ENCODE measurements around the gene CHAT. TPM values are rescaled to one million over a fixed set of nuclear protein-coding genes. Genes with fewer than 3 reads are reported as not detected.
A peak's percentile ranks its signal among the peaks of the same experiment; 100 is the strongest.

CHAT gene
- total RNA-seq, 1 experiment from 2014 or later, result not detected

- H4K8ac ChIP-seq (replicated peaks; ENCODE audit: insufficient read length, low read depth, low read length), result no peak overlapping the region
- no peak overlapping the region for H3K9ac ChIP-seq (ENCODE audit: extremely low read depth, insufficient read length, low read length)
- no peak overlapping the region for H3K27ac Mint-ChIP-seq
- no CpG with 5 or more reads among the region's 8 CpGs for WGBS (ENCODE audit: extremely low coverage, insufficient read length, low lambda C conversion rate)
- H2BK20ac ChIP-seq (ENCODE audit: low read depth, low read length, poor library complexity, severe bottlenecking), result no peak overlapping the region
- no peak overlapping the region for H3K23ac ChIP-seq (ENCODE audit: insufficient read length, low read depth, low read length)
- H3K27me3 ChIP-seq (ENCODE audit: insufficient read depth, low read length), result no peaks in the 10 kb centered on the region; the same call in 1 of the 2 replicates
- H4K5ac ChIP-seq (ENCODE audit: insufficient read length, low read depth, low read length), result no peak overlapping the region
- H3K79me1 ChIP-seq (ENCODE audit: insufficient read depth, low read depth, low read length, poor library complexity, severe bottlenecking), result no peaks in the 10 kb centered on the region
- no peaks in the 10 kb centered on the region for H3K9me3 Mint-ChIP-seq
- H2BK15ac ChIP-seq (ENCODE audit: low read depth, low read length), result no peak overlapping the region
- no peak overlapping the region for H3T11ph ChIP-seq (ENCODE audit: low read length)
- peak; percentile 12 for DNase-seq
- H3K4me1 Mint-ChIP-seq, result peaks cover 9 to 13% of the 10 kb centered on the region in 2 experiments
- H2BK120ac ChIP-seq (ENCODE audit: low read depth, low read length, poor library complexity, severe bottlenecking), result no peak overlapping the region
- H2BK5ac ChIP-seq (ENCODE audit: insufficient read length, low read length), result no peak overlapping the region
- no peaks in the 10 kb centered on the region for H3K79me2 ChIP-seq (ENCODE audit: insufficient read depth, low read length)
- H3K36me3 Mint-ChIP-seq (ENCODE audit: insufficient read depth in 1 of 3, low read depth in 3 of 3), result no peaks in the 10 kb centered on the region
- no peaks in the 10 kb centered on the region for H4K20me1 ChIP-seq (ENCODE audit: control insufficient read depth, insufficient read depth, insufficient read length)
- H2AK5ac ChIP-seq (ENCODE audit: insufficient read length, low read length), result no peak overlapping the region
- no peak overlapping the region for H2AFZ ChIP-seq (ENCODE audit: low read length)
- H2BK12ac ChIP-seq (ENCODE audit: insufficient read length, low read depth, low read length), result no peak overlapping the region
- no peak overlapping the region for H3K4ac ChIP-seq (ENCODE audit: low read depth, low read length)
- TF ChIP-seq, protein P1, sequence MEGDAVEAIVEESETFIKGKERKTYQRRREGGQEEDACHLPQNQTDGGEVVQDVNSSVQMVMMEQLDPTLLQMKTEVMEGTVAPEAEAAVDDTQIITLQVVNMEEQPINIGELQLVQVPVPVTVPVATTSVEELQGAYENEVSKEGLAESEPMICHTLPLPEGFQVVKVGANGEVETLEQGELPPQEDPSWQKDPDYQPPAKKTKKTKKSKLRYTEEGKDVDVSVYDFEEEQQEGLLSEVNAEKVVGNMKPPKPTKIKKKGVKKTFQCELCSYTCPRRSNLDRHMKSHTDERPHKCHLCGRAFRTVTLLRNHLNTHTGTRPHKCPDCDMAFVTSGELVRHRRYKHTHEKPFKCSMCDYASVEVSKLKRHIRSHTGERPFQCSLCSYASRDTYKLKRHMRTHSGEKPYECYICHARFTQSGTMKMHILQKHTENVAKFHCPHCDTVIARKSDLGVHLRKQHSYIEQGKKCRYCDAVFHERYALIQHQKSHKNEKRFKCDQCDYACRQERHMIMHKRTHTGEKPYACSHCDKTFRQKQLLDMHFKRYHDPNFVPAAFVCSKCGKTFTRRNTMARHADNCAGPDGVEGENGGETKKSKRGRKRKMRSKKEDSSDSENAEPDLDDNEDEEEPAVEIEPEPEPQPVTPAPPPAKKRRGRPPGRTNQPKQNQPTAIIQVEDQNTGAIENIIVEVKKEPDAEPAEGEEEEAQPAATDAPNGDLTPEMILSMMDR (conservative IDR thresholded peaks at IDR 0.05), result no peak
- H3K27me3 Mint-ChIP-seq (ENCODE audit: low read depth), result peaks cover 54% of the 10 kb centered on the region
- H4K91ac ChIP-seq (ENCODE audit: insufficient read length, low read depth, low read length), result no peak overlapping the region
- H3K23me2 ChIP-seq (ENCODE audit: insufficient read length, low read depth, low read length, poor library complexity, severe bottlenecking), result no peaks in the 10 kb centered on the region
- H3K18ac ChIP-seq (ENCODE audit: insufficient read length, low read depth, low read length), result no peak overlapping the region
- H3K4me2 ChIP-seq (ENCODE audit: insufficient read depth, insufficient read length, low read length), result no peak overlapping the region
- H3K4me1 ChIP-seq (ENCODE audit: insufficient read depth, low read length), result no peaks in the 10 kb centered on the region
- no peak overlapping the region for H3K27ac ChIP-seq (ENCODE audit: insufficient read length, low read depth, low read length)
- H3K4me3 Mint-ChIP-seq, result no peak overlapping the region
- no peak overlapping the region for H3K56ac ChIP-seq (ENCODE audit: insufficient read length, low read depth, low read length)
- H3K9me3 ChIP-seq (ENCODE audit: control insufficient read depth, low read depth, low read length), result no peaks in the 10 kb centered on the region
- no peak overlapping the region; the same call in 1 of the 2 replicates for H3K14ac ChIP-seq (ENCODE audit: insufficient read depth, low read length)
These were observed 36.3 kb downstream of the CHAT start for GRCh38 chr10:49649936-49650723.
